ENCODE measurements around the gene SCGB3A1. TPM values are rescaled to one million over a fixed set of nuclear protein-coding genes. Genes with fewer than 3 reads are reported as not detected.

Gene SCGB3A1, protein sequence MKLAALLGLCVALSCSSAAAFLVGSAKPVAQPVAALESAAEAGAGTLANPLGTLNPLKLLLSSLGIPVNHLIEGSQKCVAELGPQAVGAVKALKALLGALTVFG
- not detected in 2 replicates for total RNA-seq (ENCODE audit: low replicate concordance)

DNA sequence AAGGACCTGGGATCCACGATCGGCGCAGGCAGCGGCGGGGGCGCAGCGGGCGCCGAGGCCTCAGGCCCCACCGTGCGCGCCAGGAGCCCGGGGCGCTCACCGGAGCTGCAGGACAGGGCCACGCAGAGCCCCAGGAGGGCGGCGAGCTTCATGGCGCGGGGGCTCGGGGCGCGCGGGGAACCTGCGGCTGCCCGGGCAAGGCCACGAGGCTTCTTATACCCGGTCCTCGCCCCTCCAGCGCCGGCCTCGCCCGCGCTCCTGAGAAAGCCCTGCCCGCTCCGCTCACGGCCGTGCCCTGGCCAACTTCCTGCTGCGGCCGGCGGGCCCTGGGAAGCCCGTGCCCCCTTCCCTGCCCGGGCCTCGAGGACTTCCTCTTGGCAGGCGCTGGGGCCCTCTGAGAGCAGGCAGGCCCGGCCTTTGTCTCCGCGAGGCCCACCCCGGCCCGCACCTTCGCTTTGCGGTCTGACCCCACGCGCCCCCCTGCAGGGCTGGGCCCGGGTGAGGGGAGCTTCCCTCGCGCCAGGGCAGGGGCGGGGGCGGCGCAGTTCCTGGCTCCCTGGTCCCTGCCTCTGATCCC is at the start of gene SCGB3A1:
TSS of gene SCGB3A1 (minus strand) at position 189 of the 577 bp plus-strand sequence. CDS start at position 152, 37 bp downstream.
- no peak for DNase-seq (ENCODE audit: low read depth)
- TF ChIP-seq, protein P1, sequence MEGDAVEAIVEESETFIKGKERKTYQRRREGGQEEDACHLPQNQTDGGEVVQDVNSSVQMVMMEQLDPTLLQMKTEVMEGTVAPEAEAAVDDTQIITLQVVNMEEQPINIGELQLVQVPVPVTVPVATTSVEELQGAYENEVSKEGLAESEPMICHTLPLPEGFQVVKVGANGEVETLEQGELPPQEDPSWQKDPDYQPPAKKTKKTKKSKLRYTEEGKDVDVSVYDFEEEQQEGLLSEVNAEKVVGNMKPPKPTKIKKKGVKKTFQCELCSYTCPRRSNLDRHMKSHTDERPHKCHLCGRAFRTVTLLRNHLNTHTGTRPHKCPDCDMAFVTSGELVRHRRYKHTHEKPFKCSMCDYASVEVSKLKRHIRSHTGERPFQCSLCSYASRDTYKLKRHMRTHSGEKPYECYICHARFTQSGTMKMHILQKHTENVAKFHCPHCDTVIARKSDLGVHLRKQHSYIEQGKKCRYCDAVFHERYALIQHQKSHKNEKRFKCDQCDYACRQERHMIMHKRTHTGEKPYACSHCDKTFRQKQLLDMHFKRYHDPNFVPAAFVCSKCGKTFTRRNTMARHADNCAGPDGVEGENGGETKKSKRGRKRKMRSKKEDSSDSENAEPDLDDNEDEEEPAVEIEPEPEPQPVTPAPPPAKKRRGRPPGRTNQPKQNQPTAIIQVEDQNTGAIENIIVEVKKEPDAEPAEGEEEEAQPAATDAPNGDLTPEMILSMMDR (IDR thresholded peaks at IDR 0.05; ENCODE audit: insufficient read depth, low read length): no peak
- H3K4me3 ChIP-seq (ENCODE audit: low read depth, low read length): no peak within 1 kb of the TSS

DNA sequence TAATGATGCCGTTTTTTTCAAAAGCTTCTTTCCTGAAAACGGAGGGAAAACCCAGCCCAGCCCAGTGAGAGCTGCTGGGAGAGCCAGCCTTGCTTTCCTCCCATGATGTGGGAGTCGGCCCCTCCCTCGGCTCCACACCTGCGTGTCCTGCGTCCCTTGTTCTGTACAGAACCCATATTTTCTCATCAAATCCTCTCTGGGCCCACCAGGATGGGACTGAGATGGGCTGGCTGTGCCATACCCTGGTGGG is 49.2 kb upstream of the SCGB3A1 start:
- DNase-seq (ENCODE audit: low read depth): no peak
- no peak overlapping the region for H3K4me3 ChIP-seq (ENCODE audit: low read depth, low read length)
- TF ChIP-seq, protein P1 (IDR thresholded peaks at IDR 0.05; ENCODE audit: insufficient read depth, low read length): no peak

DNA sequence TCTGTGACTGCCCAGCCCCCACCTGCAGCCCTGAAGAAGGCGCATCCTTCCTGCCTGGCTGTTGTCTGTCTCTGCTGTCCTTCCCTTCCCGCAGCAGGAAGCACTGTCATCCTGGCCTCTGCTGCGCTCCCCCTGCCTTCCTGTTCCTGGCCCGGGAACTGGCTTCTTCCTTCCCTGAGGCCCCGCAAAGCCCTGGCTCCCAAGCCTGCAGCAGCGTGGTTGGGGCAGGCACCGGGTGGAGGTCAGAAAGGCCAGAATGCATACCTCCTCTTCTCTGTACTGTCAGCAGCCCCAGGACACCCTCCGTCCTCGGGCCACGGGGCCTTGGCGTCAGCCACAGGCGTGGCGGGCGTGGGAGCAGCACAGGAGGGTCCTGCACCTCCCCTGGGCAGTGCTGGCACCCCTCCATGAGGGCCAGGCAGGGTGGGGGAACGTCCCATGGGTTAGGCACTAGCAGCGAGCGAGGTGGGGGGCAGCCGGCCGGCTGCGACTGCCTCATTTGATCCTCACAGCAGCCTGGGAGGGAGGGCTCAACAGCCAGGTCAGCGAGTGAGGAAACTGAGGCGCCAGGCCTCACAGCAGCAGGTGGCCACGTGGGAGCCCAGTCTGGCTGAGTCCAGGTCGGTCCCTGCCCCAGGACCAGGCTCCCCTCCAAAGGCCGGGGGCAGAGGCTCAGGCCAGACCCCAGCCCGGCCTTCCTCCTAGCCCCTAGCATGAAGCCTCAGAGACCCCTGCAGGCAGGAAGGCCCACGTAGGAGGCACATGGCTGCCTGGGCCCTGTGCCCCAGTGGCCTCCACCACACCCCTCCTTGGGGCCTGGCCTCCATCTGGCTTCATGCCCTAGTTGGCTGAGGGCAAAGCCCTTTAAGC is 48.7 kb upstream of the SCGB3A1 start:
- TF ChIP-seq, protein P1 (IDR thresholded peaks at IDR 0.05; ENCODE audit: insufficient read depth, low read length): no peak
- H3K4me3 ChIP-seq (ENCODE audit: low read depth, low read length): no peak overlapping the region
- no peak for DNase-seq (ENCODE audit: low read depth)

DNA sequence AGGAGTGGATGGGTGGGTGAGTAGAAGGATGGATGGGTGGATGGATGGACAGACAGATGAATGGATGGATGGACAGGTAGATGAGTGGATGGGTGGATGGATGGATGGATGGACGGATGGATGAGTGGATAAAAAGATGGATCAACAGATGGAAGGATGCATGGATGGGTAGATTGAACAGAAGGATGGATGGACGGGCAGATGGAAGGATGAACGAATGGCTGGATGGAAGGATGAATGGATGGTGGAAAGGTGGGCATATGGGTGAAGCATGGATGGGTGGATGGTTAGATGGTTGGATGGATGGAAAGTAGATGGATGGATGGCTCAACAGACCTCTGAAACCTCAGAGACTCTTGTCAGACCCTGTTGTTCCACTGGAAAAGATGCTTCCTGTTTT is 48.0 kb upstream of the SCGB3A1 start:
- DNase-seq (ENCODE audit: low read depth): no peak
- no peak overlapping the region for H3K4me3 ChIP-seq (ENCODE audit: low read depth, low read length)
- TF ChIP-seq, protein P1 (IDR thresholded peaks at IDR 0.05; ENCODE audit: insufficient read depth, low read length): no peak

DNA sequence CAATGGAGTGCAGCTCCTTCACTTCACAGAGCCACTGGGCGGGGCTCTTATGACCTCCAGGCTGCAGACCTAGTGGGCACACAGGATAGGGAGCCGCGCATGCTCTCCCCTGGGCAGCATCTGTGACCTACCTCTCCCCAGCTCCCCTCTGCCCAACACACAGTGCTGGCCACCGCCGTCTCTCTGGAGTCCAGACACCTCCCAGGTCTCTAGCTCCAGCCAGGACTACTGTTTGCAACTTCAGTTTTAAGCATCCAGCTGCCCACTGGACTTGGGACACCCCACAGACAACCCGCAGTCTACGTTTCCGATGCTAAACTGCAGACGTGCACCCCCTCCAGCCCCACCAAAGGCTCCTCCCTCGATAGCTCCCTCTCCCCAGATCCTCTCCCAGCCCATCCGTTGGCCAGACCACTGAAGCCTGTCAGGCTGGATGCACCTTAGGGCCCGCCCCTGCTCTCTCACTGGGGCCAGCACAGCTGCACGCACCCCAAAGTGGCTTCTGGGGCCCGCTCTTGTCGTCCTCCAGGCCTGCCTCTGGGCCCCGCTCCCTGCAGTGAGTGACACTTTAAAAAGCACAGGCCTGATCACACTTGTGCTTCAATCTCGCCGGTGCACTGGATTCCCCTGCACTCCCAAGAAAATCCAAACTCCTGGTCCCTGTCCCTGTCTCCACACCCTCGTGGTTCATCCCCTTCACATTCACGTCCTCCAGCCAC is 46.8 kb upstream of the SCGB3A1 start:
- H3K4me3 ChIP-seq (ENCODE audit: low read depth, low read length): no peak overlapping the region
- TF ChIP-seq, protein P1 (IDR thresholded peaks at IDR 0.05; ENCODE audit: insufficient read depth, low read length): no peak
- DNase-seq (ENCODE audit: low read depth): no peak

DNA sequence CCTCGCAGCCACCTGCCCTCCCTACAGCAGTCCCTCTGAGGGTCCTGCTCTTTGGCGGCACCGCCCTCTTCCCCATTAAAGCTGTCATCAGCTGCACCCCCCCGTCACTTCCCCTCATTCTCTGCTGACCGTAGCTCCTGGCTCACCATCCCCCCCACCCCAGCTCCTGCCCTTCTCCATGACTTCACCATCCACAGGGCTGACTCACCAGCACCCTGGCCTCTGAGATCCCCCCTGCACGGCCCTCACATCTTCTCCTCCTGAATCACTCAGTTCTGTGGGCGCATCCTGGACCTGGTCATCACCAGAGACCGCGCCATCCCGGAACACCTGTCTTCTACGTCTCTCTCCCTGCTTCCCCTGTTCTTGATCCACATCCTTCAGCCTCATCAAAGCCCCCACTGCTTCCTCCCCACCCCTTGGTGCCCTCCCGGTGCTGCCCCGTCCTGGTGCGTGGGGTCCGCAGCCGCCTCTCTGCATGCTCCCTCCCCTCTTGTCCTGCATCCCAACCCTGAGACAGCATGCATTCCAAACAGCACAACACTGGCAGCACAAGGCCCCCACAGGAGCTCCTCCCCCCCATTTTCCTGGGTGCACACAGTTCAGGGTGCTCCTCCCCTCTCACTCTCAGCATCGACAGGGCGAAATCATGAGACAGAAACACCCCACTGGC is 45.2 kb upstream of the SCGB3A1 start:
- DNase-seq (ENCODE audit: low read depth): no peak

More for the DNA sequence above, 45.2 kb upstream of the SCGB3A1 start:
- H3K4me3 ChIP-seq (ENCODE audit: low read depth, low read length): no peak overlapping the region
- TF ChIP-seq, protein P1 (IDR thresholded peaks at IDR 0.05; ENCODE audit: insufficient read depth, low read length): no peak

Measured in fibroblast of the aortic adventitia (primary cell).